Right lobe of liver (tissue), 4 donors: ENCODE results near the gene TRMT6.

Experiments used
- CTCF ChIP-seq, 4 donors: fragments of 200-600 bp in 3 of 4; fragments of 450-650 bp in 1 of 4; IDR thresholded peaks; one replicate each; pipeline versions ENCODE4 v1.5.1 to v1.8.0; 2016 to 2022; ENCODE audit warnings: antibody characterized with exemption in 4 of 4, mild to moderate bottlenecking in 2 of 4
- POLR2A ChIP-seq: fragments of 450-650 bp; IDR thresholded peaks from one replicate; pipeline ENCODE4 v1.6.1; 2017; ENCODE audit warnings: antibody characterized with exemption, mild to moderate bottlenecking
- donor health status: DM: no; HTN: no; CAD: no.
- donor health status: DM: no; HTN: no; CAD: no.
- donor health status: DM: no; HTN: yes; CAD: no.

GRCh38 chr20:5893052-5893451 is 57.3 kb downstream of the TRMT6 start:
- TF ChIP-seq CTCF (IDR thresholded peaks at IDR 0.05) (no peak), POLR2A (no peak)
